HepG2 (cell line): ENCODE results near the gene COPS7A. TPM values are rescaled to one million over a fixed set of nuclear protein-coding genes. Genes with fewer than 3 reads are reported as not detected.

ENCODE experiments used
- polyA plus RNA-seq, 8 experiments: library from polyadenylated mRNA; depleted of rRNA in 3 of 8; stranded (reverse) in 7 of 8; unstranded in 1 of 8; fragments of >200 nt; fragmentation: Illumina TruSeq in 4 of 8; extraction: Trizol in 4 of 8; gene quantifications; 2 replicates each; pipeline versions ENCODE4 v1.2.1 to v1.2.3, GENCODE V29; 2011 to 2016; ENCODE audit warnings: low read depth in 4 of 8, missing spikeins in 1 of 8, mixed read lengths in 1 of 8; ENCODE audit not compliant: insufficient read depth in 1 of 8
- small RNA-seq, 3 experiments: library from RNA; depleted of rRNA; stranded (forward); fragments of <200 nt; gene quantifications; one replicate each; pipeline ENCODE3, GENCODE V24; 2012; ENCODE audit warnings: low read depth in 2 of 3, low replicate concordance in 1 of 3; ENCODE audit not compliant: insufficient read length in 3 of 3, insufficient read depth in 2 of 3
- total RNA-seq, 5 experiments: library from RNA; depleted of rRNA; stranded (reverse); fragments of >200 nt; fragmentation: Illumina TruSeq; extraction: Trizol; gene quantifications; 2 replicates each; pipeline ENCODE4 v1.2.3, GENCODE V29; 2016; ENCODE audit warnings: low read depth in 1 of 5

The COPS7A gene
- total and polyA plus RNA-seq, 2 of the 13 experiments (the other 11 are each of a cell fraction or from before 2014, with no cell fraction given), result 40.0 to 73.6 TPM

Small RNAs within 50 kb of the gene (small RNA-seq; reads per million reads assigned to genes)
- 0 reads per million in 3 experiments for gene RNU6-781P

Other genes with a start within 250 kb of the COPS7A start
- 278 and 343 TPM in 2 replicates for gene MRPL51, start 230.8 kb upstream of the COPS7A start, total RNA-seq (2016; rRNA removed; fragmentation: Illumina TruSeq; extraction: Trizol)
- 52.5 and 64.8 TPM in 2 replicates for gene MRPL51, start 230.8 kb upstream of the COPS7A start, polyA plus RNA-seq (2011; rRNA removed)
- 65.6 and 100 TPM in 2 replicates for gene NCAPD2, start 229.9 kb upstream of the COPS7A start, total RNA-seq (2016; rRNA removed; fragmentation: Illumina TruSeq; extraction: Trizol)
- gene NCAPD2, start 229.9 kb upstream of the COPS7A start, polyA plus RNA-seq (2011; rRNA removed), result 42.8 and 51.1 TPM in 2 replicates
- 3,038 and 4,052 TPM in 2 replicates for gene GAPDH, start 189.5 kb upstream of the COPS7A start, total RNA-seq (2016; rRNA removed; fragmentation: Illumina TruSeq; extraction: Trizol)
- 12,395 and 12,722 TPM in 2 replicates for gene GAPDH, start 189.5 kb upstream of the COPS7A start, polyA plus RNA-seq (2011; rRNA removed)
- 7.0 and 12.8 TPM in 2 replicates for gene IFFO1, start 168.0 kb upstream of the COPS7A start, total RNA-seq (2016; rRNA removed; fragmentation: Illumina TruSeq; extraction: Trizol)
- gene IFFO1, start 168.0 kb upstream of the COPS7A start, polyA plus RNA-seq (2011; rRNA removed), result 14.6 and 18.3 TPM in 2 replicates
- 50.0 and 56.7 TPM in 2 replicates for gene NOP2, start 155.8 kb upstream of the COPS7A start, total RNA-seq (2016; rRNA removed; fragmentation: Illumina TruSeq; extraction: Trizol)
- 47.3 and 52.9 TPM in 2 replicates for gene NOP2, start 155.8 kb upstream of the COPS7A start, polyA plus RNA-seq (2011; rRNA removed)
- 148 and 156 TPM in 2 replicates for gene CHD4, start 116.7 kb upstream of the COPS7A start, total RNA-seq (2016; rRNA removed; fragmentation: Illumina TruSeq; extraction: Trizol)
- gene CHD4, start 116.7 kb upstream of the COPS7A start, polyA plus RNA-seq (2011; rRNA removed), result 76.2 and 82.8 TPM in 2 replicates
- 0.07 and 0.09 TPM in 2 replicates for gene LPAR5, start 88.1 kb upstream of the COPS7A start, total RNA-seq (2016; rRNA removed; fragmentation: Illumina TruSeq; extraction: Trizol)
- 0.17 and 0.32 TPM in 2 replicates for gene LPAR5, start 88.1 kb upstream of the COPS7A start, polyA plus RNA-seq (2011; rRNA removed)
- gene ACRBP, start 76.6 kb upstream of the COPS7A start, total RNA-seq (2016; rRNA removed; fragmentation: Illumina TruSeq; extraction: Trizol), result not detected in 2 replicates
- gene ACRBP, start 76.6 kb upstream of the COPS7A start, polyA plus RNA-seq (2011; rRNA removed), result 0.37 and 0.46 TPM in 2 replicates
- gene ING4, start 60.9 kb upstream of the COPS7A start, total RNA-seq (2016; rRNA removed; fragmentation: Illumina TruSeq; extraction: Trizol), result 12.7 and 14.4 TPM in 2 replicates
- 32.4 and 34.2 TPM in 2 replicates for gene ING4, start 60.9 kb upstream of the COPS7A start, polyA plus RNA-seq (2011; rRNA removed)
- gene ZNF384, start 34.7 kb upstream of the COPS7A start, total RNA-seq (2016; rRNA removed; fragmentation: Illumina TruSeq; extraction: Trizol), result 23.6 and 24.1 TPM in 2 replicates
- gene ZNF384, start 34.7 kb upstream of the COPS7A start, polyA plus RNA-seq (2011; rRNA removed), result 54.3 and 55.3 TPM in 2 replicates
- not detected in 2 replicates for gene PIANP, start 23.2 kb upstream of the COPS7A start, total RNA-seq (2016; rRNA removed; fragmentation: Illumina TruSeq; extraction: Trizol)
- not detected in 2 replicates for gene PIANP, start 23.2 kb upstream of the COPS7A start, polyA plus RNA-seq (2011; rRNA removed)
- gene MLF2, start 29.1 kb downstream of the COPS7A start, total RNA-seq (2016; rRNA removed; fragmentation: Illumina TruSeq; extraction: Trizol), result 88.1 and 95.8 TPM in 2 replicates
- 167 and 178 TPM in 2 replicates for gene MLF2, start 29.1 kb downstream of the COPS7A start, polyA plus RNA-seq (2011; rRNA removed)
- gene PTMS, start 42.3 kb downstream of the COPS7A start, total RNA-seq (2016; rRNA removed; fragmentation: Illumina TruSeq; extraction: Trizol), result 40.5 and 42.1 TPM in 2 replicates
- 79.1 and 82.4 TPM in 2 replicates for gene PTMS, start 42.3 kb downstream of the COPS7A start, polyA plus RNA-seq (2011; rRNA removed)
- gene LAG3, start 48.5 kb downstream of the COPS7A start, total RNA-seq (2016; rRNA removed; fragmentation: Illumina TruSeq; extraction: Trizol), result 0.11 TPM in 1 of 2 replicates, not detected in the other
- gene LAG3, start 48.5 kb downstream of the COPS7A start, polyA plus RNA-seq (2011; rRNA removed), result 0.26 and 0.51 TPM in 2 replicates
- 0.07 and 0.27 TPM in 2 replicates for gene CD4, start 65.5 kb downstream of the COPS7A start, total RNA-seq (2016; rRNA removed; fragmentation: Illumina TruSeq; extraction: Trizol)
- 0.68 and 0.95 TPM in 2 replicates for gene CD4, start 65.5 kb downstream of the COPS7A start, polyA plus RNA-seq (2011; rRNA removed)
- not detected in 2 replicates for gene GPR162, start 97.8 kb downstream of the COPS7A start, total RNA-seq (2016; rRNA removed; fragmentation: Illumina TruSeq; extraction: Trizol)
- 0.08 and 0.10 TPM in 2 replicates for gene GPR162, start 97.8 kb downstream of the COPS7A start, polyA plus RNA-seq (2011; rRNA removed)
- gene P3H3, start 104.4 kb downstream of the COPS7A start, total RNA-seq (2016; rRNA removed; fragmentation: Illumina TruSeq; extraction: Trizol), result 7.9 and 20.5 TPM in 2 replicates
- gene P3H3, start 104.4 kb downstream of the COPS7A start, polyA plus RNA-seq (2011; rRNA removed), result 20.1 and 21.1 TPM in 2 replicates
- gene GNB3, start 116.9 kb downstream of the COPS7A start, total RNA-seq (2016; rRNA removed; fragmentation: Illumina TruSeq; extraction: Trizol), result 0.17 and 1.3 TPM in 2 replicates
- 3.6 and 3.8 TPM in 2 replicates for gene GNB3, start 116.9 kb downstream of the COPS7A start, polyA plus RNA-seq (2011; rRNA removed)
- 51.9 and 56.5 TPM in 2 replicates for gene CDCA3, start 127.2 kb downstream of the COPS7A start, total RNA-seq (2016; rRNA removed; fragmentation: Illumina TruSeq; extraction: Trizol)
- gene CDCA3, start 127.2 kb downstream of the COPS7A start, polyA plus RNA-seq (2011; rRNA removed), result 21.8 and 32.7 TPM in 2 replicates
- 53.4 and 56.0 TPM in 2 replicates for gene USP5, start 128.1 kb downstream of the COPS7A start, total RNA-seq (2016; rRNA removed; fragmentation: Illumina TruSeq; extraction: Trizol)
- 39.6 and 42.8 TPM in 2 replicates for gene USP5, start 128.1 kb downstream of the COPS7A start, polyA plus RNA-seq (2011; rRNA removed)
- gene TPI1, start 143.5 kb downstream of the COPS7A start, total RNA-seq (2016; rRNA removed; fragmentation: Illumina TruSeq; extraction: Trizol), result 945 and 1,237 TPM in 2 replicates
- 2,303 and 2,535 TPM in 2 replicates for gene TPI1, start 143.5 kb downstream of the COPS7A start, polyA plus RNA-seq (2011; rRNA removed)
- 4.0 and 6.2 TPM in 2 replicates for gene SPSB2, start 149.3 kb downstream of the COPS7A start, total RNA-seq (2016; rRNA removed; fragmentation: Illumina TruSeq; extraction: Trizol)
- gene SPSB2, start 149.3 kb downstream of the COPS7A start, polyA plus RNA-seq (2011; rRNA removed), result 1.9 and 2.0 TPM in 2 replicates
- 6.0 and 6.7 TPM in 2 replicates for gene LRRC23, start 180.8 kb downstream of the COPS7A start, total RNA-seq (2016; rRNA removed; fragmentation: Illumina TruSeq; extraction: Trizol)
- gene LRRC23, start 180.8 kb downstream of the COPS7A start, polyA plus RNA-seq (2011; rRNA removed), result 6.2 and 7.8 TPM in 2 replicates
- 15.9 and 19.3 TPM in 2 replicates for gene ENO2, start 190.5 kb downstream of the COPS7A start, total RNA-seq (2016; rRNA removed; fragmentation: Illumina TruSeq; extraction: Trizol)
- 136 and 144 TPM in 2 replicates for gene ENO2, start 190.5 kb downstream of the COPS7A start, polyA plus RNA-seq (2011; rRNA removed)
- gene ATN1, start 203.9 kb downstream of the COPS7A start, total RNA-seq (2016; rRNA removed; fragmentation: Illumina TruSeq; extraction: Trizol), result 2.1 TPM in 2 replicates
- 8.6 and 10.7 TPM in 2 replicates for gene ATN1, start 203.9 kb downstream of the COPS7A start, polyA plus RNA-seq (2011; rRNA removed)
- not detected in 2 replicates for gene RNU7-1, start 219.8 kb downstream of the COPS7A start, total RNA-seq (2016; rRNA removed; fragmentation: Illumina TruSeq; extraction: Trizol)
- not detected in 2 replicates for gene RNU7-1, start 219.8 kb downstream of the COPS7A start, polyA plus RNA-seq (2011; rRNA removed)
- 84.0 and 89.7 TPM in 2 replicates for gene C12orf57, start 220.0 kb downstream of the COPS7A start, total RNA-seq (2016; rRNA removed; fragmentation: Illumina TruSeq; extraction: Trizol)
- 287 and 302 TPM in 2 replicates for gene C12orf57, start 220.0 kb downstream of the COPS7A start, polyA plus RNA-seq (2011; rRNA removed)
- gene PTPN6, start 227.3 kb downstream of the COPS7A start, total RNA-seq (2016; rRNA removed; fragmentation: Illumina TruSeq; extraction: Trizol), result 9.5 and 10.6 TPM in 2 replicates
- 9.1 and 10.5 TPM in 2 replicates for gene PTPN6, start 227.3 kb downstream of the COPS7A start, polyA plus RNA-seq (2011; rRNA removed)
- gene PHB2, start 246.6 kb downstream of the COPS7A start, total RNA-seq (2016; rRNA removed; fragmentation: Illumina TruSeq; extraction: Trizol), result 291 and 394 TPM in 2 replicates
- gene PHB2, start 246.6 kb downstream of the COPS7A start, polyA plus RNA-seq (2011; rRNA removed), result 425 and 468 TPM in 2 replicates
- 130 and 190 TPM in 2 replicates for gene EMG1, start 246.9 kb downstream of the COPS7A start, total RNA-seq (2016; rRNA removed; fragmentation: Illumina TruSeq; extraction: Trizol)
- 57.7 and 76.3 TPM in 2 replicates for gene EMG1, start 246.9 kb downstream of the COPS7A start, polyA plus RNA-seq (2011; rRNA removed)